Measurements from ENCODE around the gene LOXL4. TPM values are rescaled to one million over a fixed set of nuclear protein-coding genes. Genes with fewer than 3 reads are reported as not detected.

Gene LOXL4
- total RNA-seq = 1 to 10 TPM in 2 of 4 donors, under 1 TPM in 1, not detected in 1; 0.85 to 1.7 (median 1.6) TPM

DNA sequence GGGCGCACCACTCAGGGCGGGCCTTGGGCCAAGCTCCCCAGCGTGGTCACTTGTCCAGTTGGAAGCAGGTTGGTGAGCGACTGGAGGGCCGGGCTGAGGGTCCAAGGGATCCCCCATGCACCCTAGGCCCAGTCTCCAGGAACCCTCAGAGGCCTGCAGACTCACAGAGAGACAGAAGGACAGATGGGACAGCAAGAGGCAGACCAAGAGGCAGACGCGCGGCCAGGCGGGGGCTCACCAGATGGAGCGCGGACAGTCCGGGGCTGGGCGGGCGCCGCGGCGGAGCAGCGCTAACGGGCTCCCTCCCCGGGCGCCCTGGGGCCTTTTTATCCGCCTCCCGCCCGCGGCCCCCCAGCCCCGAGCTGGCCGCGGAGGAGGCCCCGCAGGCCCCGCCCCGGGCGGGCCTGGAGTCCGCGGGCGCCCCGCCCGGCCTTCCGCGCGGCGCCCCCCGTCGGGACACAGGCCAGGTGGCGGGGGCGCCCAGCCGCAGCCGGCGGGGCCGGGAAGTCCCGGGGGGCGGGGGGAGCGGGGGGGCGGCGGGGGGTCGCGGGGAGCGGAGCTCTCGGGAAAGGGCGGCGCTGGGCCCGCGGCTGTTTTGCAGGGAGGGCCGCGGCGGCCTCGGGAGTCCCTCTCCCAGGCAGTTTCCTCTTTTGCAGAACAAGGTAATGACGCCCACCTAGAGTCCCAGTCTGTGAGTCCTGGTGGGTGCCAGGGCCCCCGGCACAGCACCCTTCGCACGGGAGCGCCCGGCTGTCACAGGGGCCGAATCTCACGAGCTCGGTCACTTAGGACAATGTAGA lies at the start of gene LOXL4:
TSS of gene LOXL4 (minus strand) at position 301 of the 800 bp plus-strand sequence. CDS start 5,175 bp downstream, outside the sequence.
- Histone ChIP-seq H3K27ac (peak within 1 kb of the TSS; percentile 36 to 78 (median 66)), H3K4me1 (peaks cover 0 to 13% (median 0%) of the 10 kb centered on the region in 4 donors), H3K27me3 (no peaks in the 10 kb centered on the region), H3K36me3 (no peaks in the 10 kb centered on the region), H3K9me3 (no peaks in the 10 kb centered on the region), H3K4me3 (peak within 1 kb of the TSS; percentile 27 to 54 (median 46))
- TF ChIP-seq POLR2A (IDR thresholded peaks at IDR 0.05) (no peak), CTCF (IDR thresholded peaks at IDR 0.05) (no peak)
- peak in 1 of 3 donors; percentile 49 for DNase-seq

DNA sequence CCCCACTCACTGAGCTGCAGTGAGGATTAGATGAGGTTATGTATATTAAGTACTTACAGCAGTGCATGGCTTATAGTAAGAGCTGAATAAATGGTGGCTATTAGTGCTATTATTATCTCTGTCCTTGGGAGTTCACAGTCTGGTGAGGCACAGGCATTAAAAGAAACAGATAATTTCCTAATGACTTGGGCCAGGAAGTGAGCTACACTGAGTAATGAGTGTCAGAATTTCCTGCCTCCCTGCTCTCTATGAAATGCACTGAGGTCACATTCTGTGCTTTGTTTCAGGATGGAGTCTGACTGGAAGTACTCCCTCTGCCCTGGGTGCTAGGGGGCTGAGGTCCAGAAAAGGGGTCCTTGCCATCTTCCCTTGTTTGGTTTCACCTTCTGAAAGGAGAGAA lies 48.7 kb upstream of the LOXL4 start:
- no peak overlapping the region for H3K27ac ChIP-seq
- no peaks in the 10 kb centered on the region for H3K27me3 ChIP-seq
- TF ChIP-seq POLR2A (IDR thresholded peaks at IDR 0.05) (no peak), CTCF (IDR thresholded peaks at IDR 0.05) (no peak)
- no peaks in the 10 kb centered on the region for H3K36me3 ChIP-seq
- H3K4me3 ChIP-seq = no peak overlapping the region
- no peak for DNase-seq
- H3K4me1 ChIP-seq = no peaks in the 10 kb centered on the region
- H3K9me3 ChIP-seq = no peaks in the 10 kb centered on the region

DNA sequence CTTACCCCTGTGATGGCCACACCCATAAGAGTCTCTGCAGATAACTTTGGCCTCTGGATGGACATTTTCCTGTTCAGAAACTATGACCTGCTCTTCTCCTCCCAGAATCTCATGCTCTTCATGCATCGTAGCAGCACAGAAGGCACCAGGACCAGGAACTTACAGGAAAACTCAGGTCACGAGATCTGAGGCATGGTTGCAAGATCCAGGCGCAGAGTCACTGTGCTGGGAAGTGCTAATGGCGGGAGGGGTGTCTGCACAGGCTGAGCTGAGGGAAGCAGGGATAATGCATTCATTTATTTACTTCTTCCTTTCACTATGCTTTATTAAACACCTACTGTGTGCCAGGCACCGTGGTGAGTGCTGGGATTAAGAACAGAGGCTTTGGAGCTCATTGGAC lies 48.2 kb upstream of the LOXL4 start:
- no peak for DNase-seq
- Histone ChIP-seq H3K9me3 (no peaks in the 10 kb centered on the region), H3K27ac (no peak overlapping the region), H3K27me3 (no peaks in the 10 kb centered on the region), H3K36me3 (no peaks in the 10 kb centered on the region), H3K4me3 (no peak overlapping the region), H3K4me1 (no peaks in the 10 kb centered on the region)
- TF ChIP-seq POLR2A (IDR thresholded peaks at IDR 0.05) (no peak), CTCF (IDR thresholded peaks at IDR 0.05) (no peak)

DNA sequence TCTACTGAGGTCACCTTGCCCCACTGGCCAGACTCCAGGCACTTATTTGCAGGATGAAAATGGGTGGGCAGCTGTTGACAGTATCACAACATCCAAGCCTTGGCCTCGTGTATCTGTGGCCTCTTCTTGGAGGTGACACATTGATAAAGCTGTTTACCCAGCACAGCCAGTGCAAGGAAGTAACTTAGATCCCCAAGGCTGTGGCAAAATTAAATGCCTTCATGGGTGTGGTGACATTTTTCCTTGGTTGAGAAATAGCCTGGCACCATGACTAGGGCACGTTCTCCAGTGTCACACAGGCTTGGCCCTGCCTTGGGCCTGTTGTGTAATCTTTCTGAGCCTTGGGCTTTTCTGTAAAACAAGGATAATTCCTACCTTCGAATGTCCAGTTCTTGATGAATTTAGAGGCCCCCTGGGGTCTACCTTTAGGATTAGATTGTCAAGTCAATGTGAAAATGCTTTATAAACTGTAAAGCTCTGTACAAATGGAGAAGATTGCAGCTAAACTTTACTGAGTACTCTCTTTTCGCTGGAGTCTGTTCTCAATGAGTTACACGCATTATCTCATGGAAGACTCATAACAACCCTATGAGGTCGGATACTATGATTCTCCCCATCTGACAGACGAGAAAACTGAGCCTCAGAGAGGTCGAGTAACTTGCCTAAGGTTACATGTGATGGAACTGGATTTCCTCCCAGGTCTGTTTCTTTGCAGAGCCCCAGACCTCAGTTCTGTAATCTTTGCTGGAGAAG lies 46.7 kb upstream of the LOXL4 start:
- Histone ChIP-seq H3K27me3 (no peaks in the 10 kb centered on the region), H3K36me3 (no peaks in the 10 kb centered on the region), H3K9me3 (no peaks in the 10 kb centered on the region), H3K27ac (no peak overlapping the region), H3K4me3 (no peak overlapping the region), H3K4me1 (peaks cover 0 to 3% (median 0%) of the 10 kb centered on the region in 4 donors)
- TF ChIP-seq CTCF (IDR thresholded peaks at IDR 0.05) (no peak), POLR2A (IDR thresholded peaks at IDR 0.05) (no peak)
- no peak for DNase-seq

DNA sequence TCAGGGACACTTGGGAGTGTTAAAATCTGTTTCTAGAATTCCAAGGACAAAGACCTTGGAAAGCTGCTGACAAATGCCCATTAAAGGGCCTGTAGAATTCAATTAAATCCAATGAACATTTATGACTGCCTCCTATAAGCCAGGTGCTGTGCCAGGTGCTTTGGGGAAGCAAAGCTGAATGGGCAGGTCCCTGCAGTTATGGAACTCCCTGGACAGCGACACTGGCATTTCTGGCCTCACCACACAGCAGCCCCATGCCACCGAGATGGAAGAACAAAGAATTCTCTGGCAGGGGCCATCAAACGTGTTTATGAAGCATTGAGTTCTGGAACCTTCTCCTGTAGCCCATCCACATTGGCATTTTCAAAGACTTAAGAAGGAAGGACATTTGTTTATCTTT lies 45.6 kb upstream of the LOXL4 start:
- Histone ChIP-seq H3K27me3 (no peaks in the 10 kb centered on the region), H3K9me3 (no peaks in the 10 kb centered on the region), H3K4me3 (no peak overlapping the region), H3K36me3 (no peaks in the 10 kb centered on the region), H3K27ac (no peak overlapping the region), H3K4me1 (peaks cover 0 to 11% (median 0%) of the 10 kb centered on the region in 4 donors)
- no peak for DNase-seq
- TF ChIP-seq CTCF (IDR thresholded peaks at IDR 0.05) = no peak
- TF ChIP-seq POLR2A (IDR thresholded peaks at IDR 0.05) = no peak

Measured in Peyer's patch (tissue), 4 donors.